Hepatocyte (in vitro differentiated cells): ENCODE measurements around the gene METTL27. TPM values are rescaled to one million over a fixed set of nuclear protein-coding genes. Genes with fewer than 3 reads are reported as not detected.

Source experiments
- DNase-seq: peaks from one replicate; pipeline ENCODE4 v3.0.0-alpha.2; 2016; ENCODE audit warnings: low spot score
- H2AFZ ChIP-seq: fragments of 200-600 bp; sonication (generic); 2 replicates; pipeline ENCODE4 v1.6.0; 2016; ENCODE audit warnings: antibody characterized with exemption, mild to moderate bottlenecking
- H3K27ac ChIP-seq: fragments of 200-600 bp; sonication (generic); 2 replicates; pipeline ENCODE4 v1.5.1; 2016; ENCODE audit warnings: mild to moderate bottlenecking
- H3K27me3 ChIP-seq: fragments of 200-600 bp; sonication (generic); 2 replicates; pipeline ENCODE4 v1.6.1; 2016
- H3K36me3 ChIP-seq: fragments of 200-600 bp; sonication (generic); replicated peaks from 2 replicates; pipeline ENCODE4 v1.5.1; 2016; ENCODE audit warnings: low read depth; ENCODE audit not compliant: insufficient read depth
- H3K4me1 ChIP-seq: fragments of 200-600 bp; sonication (generic); 2 replicates; pipeline ENCODE4 v1.5.1; 2016; ENCODE audit warnings: mild to moderate bottlenecking, moderate library complexity; ENCODE audit not compliant: insufficient read depth
- H3K4me2 ChIP-seq: fragments of 200-600 bp; sonication (generic); 2 replicates; pipeline ENCODE4 v1.6.0; 2016
- H3K4me3 ChIP-seq: fragments of 200-600 bp; sonication (generic); 2 replicates; pipeline ENCODE4 v1.5.1; 2016; ENCODE audit warnings: mild to moderate bottlenecking
- H3K79me2 ChIP-seq: fragments of 200-600 bp; sonication (generic); 2 replicates; pipeline ENCODE4 v1.6.0; 2017; ENCODE audit warnings: mild to moderate bottlenecking
- H3K9me2 ChIP-seq: fragments of 200-600 bp; sonication (generic); replicated peaks from 2 replicates; pipeline ENCODE4 v1.6.0; 2017; ENCODE audit warnings: mild to moderate bottlenecking; ENCODE audit not compliant: insufficient read depth
- H3K9me3 ChIP-seq: fragments of 200-600 bp; sonication (generic); 2 replicates; pipeline ENCODE4 v1.5.1; 2016; ENCODE audit warnings: low read depth, mild to moderate bottlenecking
- H4K20me1 ChIP-seq: fragments of 200-600 bp; sonication (generic); 2 replicates; pipeline ENCODE4 v1.6.0; 2016; ENCODE audit warnings: mild to moderate bottlenecking; ENCODE audit not compliant: insufficient read depth, poor library complexity, severe bottlenecking
- CTCF ChIP-seq: fragments of 200-600 bp; sonication (generic); IDR thresholded peaks from 2 replicates; pipeline ENCODE4 v1.5.1; 2016; ENCODE audit warnings: antibody characterized with exemption, mild to moderate bottlenecking; ENCODE audit not compliant: poor library complexity
- EZH2 ChIP-seq: fragments of 200-600 bp; sonication (generic); IDR thresholded peaks from 2 replicates; pipeline ENCODE4 v1.6.1; 2016; ENCODE audit warnings: antibody characterized with exemption, mild to moderate bottlenecking, borderline replicate concordance
- EZH2phosphoT487 ChIP-seq: fragments of 200-600 bp; sonication (generic); IDR thresholded peaks from one replicate; pipeline ENCODE4 v1.6.1; 2018; ENCODE audit warnings: antibody characterized with exemption, mild to moderate bottlenecking, low read depth, moderate library complexity; ENCODE audit not compliant: unreplicated experiment, severe bottlenecking
- WGBS: methylation state at CpG from one replicate; pipeline ENCODE4 v1.1.6; 2016; ENCODE audit warnings: low lambda C conversion rate; ENCODE audit errors: missing lambda C conversion rate; 5-methylcytosine and 5-hydroxymethylcytosine counted together
- polyA plus RNA-seq: library from polyadenylated mRNA; unstranded; fragments of >200 nt; fragmentation: Nextera tagmentation; extraction: Ambion mirVana; gene quantifications from 2 replicates; pipeline ENCODE4 v1.2.1, GENCODE V29; 2016
- total RNA-seq: library from RNA; depleted of rRNA; stranded (reverse); fragments of >200 nt; gene quantifications from 2 replicates; pipeline ENCODE4 v1.2.3, GENCODE V29; 2014

Gene METTL27
- total and polyA plus RNA-seq, 2 experiments from 2014 or later = 1.6 to 6.5 TPM

- Histone ChIP-seq H3K9me3 (no peaks in the 10 kb centered on the region), H3K4me2 (peak overlapping the region; percentile 70), H3K27ac (peak overlapping the region; percentile 99), H3K9me2 (no peaks in the 10 kb centered on the region), H3K27me3 (no peaks in the 10 kb centered on the region), H3K4me1 (peaks cover 37% of the 10 kb centered on the region), H4K20me1 (no peaks in the 10 kb centered on the region), H3K4me3 (no peak overlapping the region), H2AFZ (no peak overlapping the region), H3K79me2 (peaks cover 18% of the 10 kb centered on the region), H3K36me3 (no peaks in the 10 kb centered on the region)
- no peak for TF ChIP-seq EZH2phosphoT487
- no peak for TF ChIP-seq EZH2
- no peak for TF ChIP-seq CTCF
- 87% methylated on average over 5 of the region's 5 CpGs for WGBS
- no peak for DNase-seq
Observed at GRCh38 chr7:73828972-73829371, 13.3 kb downstream of the METTL27 start.

GRCh38 chr7:73828107-73828803 is 14.1 kb downstream of the METTL27 start:
- TF ChIP-seq CTCF (no peak), EZH2phosphoT487 (no peak), EZH2 (no peak)
- peaks cover 18% of the 10 kb centered on the region for H3K79me2 ChIP-seq
- WGBS = 63% methylated on average over 12 of the region's 14 CpGs
- no peaks in the 10 kb centered on the region for H3K27me3 ChIP-seq
- no peaks in the 10 kb centered on the region for H4K20me1 ChIP-seq
- H3K9me3 ChIP-seq = no peaks in the 10 kb centered on the region
- no peaks in the 10 kb centered on the region for H3K9me2 ChIP-seq
- no peaks in the 10 kb centered on the region for H3K36me3 ChIP-seq
- H3K4me3 ChIP-seq = no peak overlapping the region
- H2AFZ ChIP-seq = no peak overlapping the region
- peaks cover 39% of the 10 kb centered on the region for H3K4me1 ChIP-seq
- H3K4me2 ChIP-seq = peak overlapping the region; percentile 70
- peak; percentile 89 for DNase-seq
- peak overlapping the region; percentile 99 for H3K27ac ChIP-seq

DNA sequence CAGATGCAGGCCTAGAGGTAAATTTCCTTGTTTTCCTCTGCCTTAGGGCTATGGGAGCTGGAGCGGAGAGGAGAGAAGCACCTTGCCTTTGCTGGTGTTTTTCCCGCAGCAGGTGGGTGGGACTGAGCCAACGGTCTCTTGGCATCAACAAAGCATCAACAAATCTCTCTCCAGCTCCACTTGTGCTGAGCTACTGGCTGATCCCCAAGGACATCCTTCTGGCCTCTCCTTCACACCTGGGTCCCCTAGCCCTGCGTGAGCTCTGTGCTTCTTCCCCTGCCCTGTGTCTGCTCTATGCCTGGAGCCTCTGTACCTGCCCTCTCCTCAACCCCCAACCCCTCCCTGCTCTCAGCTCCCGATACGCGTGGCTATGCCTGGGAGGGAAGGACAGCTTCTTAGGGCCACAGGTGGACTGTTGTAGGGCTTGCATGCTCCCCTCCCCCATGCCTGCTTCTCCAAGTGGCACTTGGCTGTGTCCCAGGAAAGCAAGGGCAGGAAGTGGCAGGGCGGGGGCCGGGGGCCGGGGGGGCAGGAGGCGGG is 14.7 kb downstream of the METTL27 start:
- Histone ChIP-seq H3K27ac (peak overlapping the region; percentile 99), H3K9me3 (no peaks in the 10 kb centered on the region), H3K4me2 (peak overlapping the region; percentile 14), H3K9me2 (no peaks in the 10 kb centered on the region), H3K4me3 (no peak overlapping the region), H2AFZ (no peak overlapping the region), H3K27me3 (no peaks in the 10 kb centered on the region), H3K79me2 (peaks cover 16% of the 10 kb centered on the region), H4K20me1 (no peaks in the 10 kb centered on the region), H3K36me3 (no peaks in the 10 kb centered on the region), H3K4me1 (peaks cover 45% of the 10 kb centered on the region)
- no peak for TF ChIP-seq EZH2phosphoT487
- TF ChIP-seq EZH2 = no peak
- no peak for TF ChIP-seq CTCF
- DNase-seq = peak; percentile 88
- 33% methylated on average over 7 of the region's 11 CpGs for WGBS
